HG03469 (cell line): ENCODE measurements around the gene PFDN2.

ENCODE experiments used
- ATAC-seq: cut with Tn5 transposase; IDR thresholded peaks from one replicate; pipeline ENCODE4 v1.9.1; 2021; ENCODE audit warnings: mild to moderate bottlenecking, moderate library complexity, moderate number of reproducible peaks; ENCODE audit not compliant: unreplicated experiment

PFDN2 gene

DNA sequence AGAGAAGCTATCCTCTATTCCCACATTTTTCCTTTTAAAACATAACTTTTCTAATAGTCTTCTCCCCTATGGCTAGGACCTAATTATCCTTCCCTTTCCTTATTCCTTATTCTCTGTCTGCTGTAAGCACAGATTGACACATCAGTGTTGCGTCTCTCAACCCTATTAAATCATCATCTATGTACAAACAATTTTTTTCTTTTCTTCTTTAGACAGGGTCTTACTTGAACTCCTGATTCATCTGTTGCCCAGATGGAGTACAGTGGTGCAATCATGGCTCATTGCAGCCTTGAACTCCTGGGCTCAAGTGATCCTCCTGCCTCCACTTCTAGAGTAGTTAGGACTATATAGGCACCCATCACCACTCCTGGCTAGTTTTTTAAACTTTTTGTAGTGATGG, 11.4 kb downstream of the PFDN2 start:
- no peak for ATAC-seq

DNA sequence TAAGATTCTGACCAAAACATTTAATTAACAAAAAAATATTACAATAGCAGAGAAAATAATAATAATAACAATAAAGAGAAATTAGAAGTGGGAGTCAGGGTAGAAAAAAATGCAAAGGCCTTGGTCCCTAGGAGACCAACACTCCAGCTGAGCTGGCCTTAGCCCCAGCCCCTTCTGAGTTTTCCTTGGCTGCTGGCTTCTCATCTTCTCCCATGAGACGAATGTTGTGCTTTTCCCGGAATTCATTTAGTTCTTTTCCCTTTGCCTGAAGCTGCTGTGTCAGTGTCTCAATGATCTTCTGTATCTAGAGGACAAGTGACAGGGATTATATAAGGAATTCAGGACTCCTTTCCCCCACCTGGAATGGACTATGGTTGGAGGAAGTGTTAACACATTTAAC, 17.3 kb downstream of the PFDN2 start:
- no peak for ATAC-seq

DNA sequence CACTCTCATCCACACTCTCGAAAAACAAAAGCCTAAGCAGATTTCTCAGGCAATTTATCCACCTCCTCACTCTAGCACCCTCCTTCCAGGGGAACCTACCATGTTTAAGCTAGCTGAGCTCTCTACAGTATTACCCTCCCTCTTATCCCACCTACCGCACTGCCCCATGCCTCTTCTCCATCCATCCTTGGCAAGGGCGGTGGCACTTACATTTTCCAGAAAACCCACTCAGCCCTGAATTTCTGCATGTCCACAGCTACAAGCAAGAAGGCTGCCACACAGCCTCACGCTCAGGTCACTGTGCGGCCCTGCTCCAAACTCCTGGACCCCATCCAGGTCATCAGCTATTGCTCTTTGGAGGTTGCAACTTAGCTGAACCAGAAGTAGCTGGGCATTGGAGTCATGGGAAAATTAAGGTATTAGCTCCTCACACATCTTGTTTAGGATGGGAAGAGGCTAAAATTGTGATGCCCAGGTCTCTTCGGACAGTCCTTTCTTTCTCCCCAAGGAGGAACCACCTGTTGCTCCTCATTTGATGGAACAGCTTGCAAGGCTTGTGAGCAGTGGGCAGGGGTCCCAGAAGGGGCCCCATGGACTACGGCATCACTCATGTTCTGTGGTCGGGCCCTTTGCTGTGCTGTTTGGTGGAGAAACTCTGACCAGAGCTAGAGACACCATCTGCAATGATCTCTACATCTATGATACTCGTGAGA, 18.6 kb downstream of the PFDN2 start:
- ATAC-seq: no peak

DNA sequence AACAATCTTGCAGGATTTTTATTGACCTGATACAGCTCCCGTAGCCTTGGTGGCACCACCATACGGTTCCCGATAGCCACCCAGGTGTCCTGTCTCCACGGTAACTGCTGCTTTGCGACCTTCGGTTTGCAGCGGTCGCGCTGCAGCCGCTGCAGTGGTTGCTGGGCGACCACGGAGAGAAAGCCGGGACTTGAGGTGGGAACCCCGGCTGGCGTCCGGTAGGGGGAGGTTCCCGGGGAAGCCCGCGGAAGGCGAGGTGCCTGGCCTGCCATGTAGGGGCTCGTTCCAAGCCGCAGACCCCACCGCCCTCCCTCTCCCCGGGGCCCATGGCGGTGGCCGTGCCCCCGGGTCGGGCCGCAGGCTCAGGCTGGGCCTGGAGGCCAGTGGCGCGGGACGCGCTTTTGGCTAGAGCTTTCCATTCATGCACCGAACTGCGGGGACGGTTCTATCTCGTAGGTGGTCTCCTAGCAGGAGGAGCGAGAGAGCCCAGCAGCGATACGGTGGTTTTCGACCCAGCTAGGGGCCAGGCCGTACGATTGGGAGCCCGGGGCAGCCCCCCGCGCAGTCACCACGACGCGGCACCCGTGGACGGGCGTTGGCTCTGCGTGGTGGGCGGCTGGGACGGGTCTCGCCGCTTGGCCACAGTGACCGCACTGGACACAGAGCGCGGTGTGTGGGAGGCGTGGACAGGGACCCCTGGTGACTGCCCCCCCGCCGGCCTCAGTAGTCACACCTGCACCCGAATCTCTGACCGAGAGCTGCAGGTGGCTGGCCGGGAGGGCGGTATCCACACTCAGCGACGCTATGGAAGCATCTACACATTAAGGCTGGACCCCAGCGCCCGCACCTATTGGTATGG, 19.4 kb downstream of the PFDN2 start, which contains the start of gene KLHDC9:
TSS of gene KLHDC9 (plus strand) at position 152 of the 859 bp plus-strand sequence. CDS start at position 327, 175 bp downstream.
- peak; percentile 53 for ATAC-seq

DNA sequence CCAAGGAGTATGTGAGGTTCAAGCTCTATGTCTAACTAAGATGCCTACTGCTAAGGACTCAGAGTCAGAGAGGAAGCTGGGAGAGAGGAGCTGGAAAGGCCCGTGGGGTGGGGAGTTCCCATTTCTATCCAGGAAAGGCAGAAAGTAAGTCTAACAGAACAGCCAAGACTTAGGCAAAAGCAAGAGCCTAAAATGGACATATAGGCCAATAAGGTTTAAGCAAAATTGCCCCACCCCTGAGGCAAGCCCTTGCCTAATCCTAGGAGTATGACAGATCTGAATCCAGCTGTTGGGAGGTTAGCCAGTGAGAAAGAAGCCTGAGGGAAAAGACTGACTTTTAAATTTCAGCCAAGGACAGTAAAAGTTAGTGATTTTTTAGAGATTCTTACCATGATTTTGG, 21.3 kb downstream of the PFDN2 start:
- ATAC-seq: no peak

DNA sequence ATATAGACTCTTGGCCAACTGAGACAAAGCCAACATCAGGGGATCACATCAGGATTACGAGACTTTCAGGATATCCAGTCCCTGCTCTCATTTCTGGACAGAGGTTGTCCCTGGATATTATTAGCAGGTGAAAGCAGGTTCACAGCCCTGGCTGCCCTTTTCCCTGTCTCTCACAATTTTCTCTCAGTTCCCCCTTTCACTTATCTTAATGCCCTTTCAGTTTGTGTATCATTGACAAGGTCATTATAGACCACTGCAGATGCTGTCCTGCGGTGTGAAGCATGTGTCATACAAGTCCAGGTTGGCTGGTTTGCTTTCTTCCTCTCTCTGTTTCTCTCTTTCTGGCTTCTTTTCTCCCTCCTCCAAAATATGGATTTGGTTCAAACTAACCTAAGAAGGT, 21.8 kb downstream of the PFDN2 start:
- peak; percentile 26 for ATAC-seq

DNA sequence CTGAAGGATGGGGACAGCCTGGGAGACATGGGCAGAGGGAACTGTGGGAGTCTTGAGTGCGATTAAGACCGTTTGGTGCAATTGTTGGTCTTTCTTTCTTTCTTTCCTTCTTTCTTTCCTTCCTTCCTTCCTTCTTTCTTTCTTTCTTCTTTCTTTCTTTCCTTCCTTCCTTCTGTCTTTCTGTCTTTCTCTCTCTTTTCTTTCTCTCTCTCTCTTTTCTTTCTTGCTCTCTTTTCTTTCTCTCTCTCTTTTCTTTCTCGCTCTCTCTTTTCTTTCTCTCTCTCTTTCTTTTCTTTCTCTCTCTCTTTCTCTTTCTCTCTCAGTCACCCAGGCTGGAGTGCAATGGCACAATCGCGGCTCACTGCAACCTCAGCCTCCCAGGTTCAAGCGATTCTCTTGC, 22.6 kb downstream of the PFDN2 start:
- ATAC-seq: no peak

DNA sequence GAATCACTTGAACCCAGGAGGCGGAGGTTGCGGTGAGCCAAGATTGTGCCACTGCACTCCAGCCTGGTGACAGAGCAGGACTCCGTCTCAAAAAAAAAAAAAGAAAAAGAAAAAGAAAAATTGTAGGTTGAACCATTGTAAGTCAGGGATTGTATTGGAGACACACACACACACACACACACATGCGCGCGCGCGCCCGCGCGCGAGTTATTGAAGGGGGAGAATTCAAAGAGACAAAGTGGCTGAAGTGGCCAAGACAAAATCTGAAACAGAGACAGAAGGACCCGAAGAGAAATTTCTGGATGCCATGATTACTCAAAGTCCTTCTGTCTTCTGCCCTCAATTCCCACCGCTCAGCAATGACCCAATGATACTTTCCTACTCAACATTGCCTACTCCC, 23.4 kb downstream of the PFDN2 start:
- no peak for ATAC-seq

DNA sequence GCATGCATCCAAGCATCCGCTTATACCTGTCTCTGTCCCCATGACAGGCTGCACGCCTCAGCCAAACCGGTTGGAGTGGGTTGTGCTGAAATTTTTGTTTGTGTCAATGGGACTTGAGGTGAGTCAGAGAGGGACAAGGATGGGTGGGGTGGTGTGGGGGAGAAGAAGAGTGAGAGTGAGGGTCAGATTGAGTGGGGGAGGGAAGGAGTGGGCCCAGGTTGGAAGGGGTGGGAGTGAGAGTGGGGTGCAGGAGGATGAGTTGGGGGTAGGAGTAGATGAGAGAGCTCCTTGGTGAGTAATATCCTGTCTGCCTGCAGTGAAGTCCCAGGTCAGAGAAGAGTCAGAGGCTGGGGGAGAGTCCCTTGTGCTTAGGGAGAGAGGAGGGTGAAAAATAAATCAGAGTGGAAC, 25.2 kb downstream of the PFDN2 start:
- no peak for ATAC-seq

DNA sequence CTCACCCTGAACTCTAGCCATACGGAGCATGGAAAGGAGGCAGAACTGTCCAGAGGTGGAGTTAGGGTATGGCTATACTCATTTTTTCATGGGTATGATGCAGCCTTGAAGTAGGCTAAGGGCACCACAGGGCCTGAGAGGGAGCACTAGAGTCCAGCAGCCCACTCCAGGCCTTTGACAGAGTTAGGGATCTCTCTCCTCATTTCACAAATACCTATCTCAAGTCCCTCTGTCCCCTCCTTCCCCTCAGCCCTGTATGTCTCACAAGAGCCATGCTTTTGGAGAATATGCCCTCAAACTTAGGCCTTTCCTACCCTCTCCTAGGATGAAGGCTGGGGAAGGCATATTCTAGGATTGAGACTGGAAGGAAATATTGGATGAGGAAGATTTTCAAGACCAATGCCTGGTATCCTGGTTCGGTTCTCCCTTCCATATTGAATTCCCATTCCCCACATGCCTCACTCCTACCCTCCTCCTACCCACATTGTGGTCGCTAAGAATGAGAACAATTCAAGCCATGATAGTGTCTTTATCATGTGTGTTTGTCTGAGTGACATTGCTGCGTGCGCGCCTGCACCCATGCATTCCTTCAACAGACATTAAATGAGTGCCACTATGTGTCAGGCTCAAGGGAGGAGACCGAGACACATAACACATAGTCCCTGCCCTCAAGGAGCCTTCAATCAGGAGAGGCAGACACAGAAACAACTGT, 25.9 kb downstream of the PFDN2 start:
- ATAC-seq: no peak

DNA sequence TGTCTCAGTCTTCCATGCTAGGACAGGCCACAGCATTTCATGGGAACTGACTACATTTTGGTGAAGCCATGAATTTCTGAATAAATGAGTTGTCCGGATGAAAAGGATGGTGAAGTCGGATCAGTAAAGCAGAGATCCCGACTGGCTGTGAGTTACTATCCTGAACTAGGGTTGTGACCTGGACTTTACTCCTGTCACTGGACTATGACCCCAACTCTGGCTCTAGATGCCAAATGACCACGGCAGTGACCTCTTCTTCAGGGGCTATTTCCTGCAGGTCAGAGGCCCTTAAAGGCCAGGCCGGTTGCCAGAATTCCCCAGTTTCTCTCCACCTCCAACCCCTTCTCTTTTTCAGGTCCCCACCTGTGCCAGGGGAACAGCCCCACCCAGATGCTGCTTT, 26.7 kb downstream of the PFDN2 start:
- ATAC-seq: no peak

DNA sequence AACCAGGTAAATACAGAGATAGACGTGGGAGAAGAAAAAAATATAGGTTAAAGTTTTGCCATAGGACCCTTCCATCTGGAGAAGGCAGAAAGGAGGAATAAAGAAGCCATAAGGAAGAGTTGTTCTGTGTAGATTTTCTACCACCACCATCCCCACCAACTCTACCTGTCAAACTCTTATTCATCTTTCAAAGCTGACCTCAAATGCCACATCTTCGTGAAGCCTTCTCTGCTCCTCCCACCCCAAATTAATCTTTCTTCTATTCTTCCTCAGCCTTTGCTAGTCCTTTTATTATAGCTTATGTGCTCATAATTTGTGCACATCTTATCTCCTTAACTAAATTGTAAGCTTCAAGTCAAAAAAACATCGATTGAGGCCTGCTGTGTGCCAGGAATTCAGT, 27.2 kb downstream of the PFDN2 start:
- ATAC-seq: no peak

DNA sequence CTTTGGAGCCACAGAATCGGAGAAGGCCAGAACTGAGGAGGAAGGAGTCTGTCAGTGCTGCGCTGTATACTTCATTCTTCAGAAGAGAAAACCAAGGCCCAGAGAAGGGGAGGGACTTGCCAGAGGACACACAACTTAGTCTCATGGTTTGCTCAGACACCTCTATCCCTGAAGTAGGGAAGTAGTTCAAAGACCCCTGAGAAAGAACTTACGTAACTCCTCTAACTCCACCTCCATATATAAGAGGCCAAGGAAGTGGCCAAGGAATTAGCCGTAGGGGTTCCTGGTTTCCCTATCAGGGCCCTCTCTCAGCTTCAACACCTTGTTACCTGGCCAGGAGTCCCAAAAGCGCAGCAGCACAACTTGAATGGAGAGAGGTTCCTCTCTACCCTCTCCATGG, 27.9 kb downstream of the PFDN2 start:
- no peak for ATAC-seq

DNA sequence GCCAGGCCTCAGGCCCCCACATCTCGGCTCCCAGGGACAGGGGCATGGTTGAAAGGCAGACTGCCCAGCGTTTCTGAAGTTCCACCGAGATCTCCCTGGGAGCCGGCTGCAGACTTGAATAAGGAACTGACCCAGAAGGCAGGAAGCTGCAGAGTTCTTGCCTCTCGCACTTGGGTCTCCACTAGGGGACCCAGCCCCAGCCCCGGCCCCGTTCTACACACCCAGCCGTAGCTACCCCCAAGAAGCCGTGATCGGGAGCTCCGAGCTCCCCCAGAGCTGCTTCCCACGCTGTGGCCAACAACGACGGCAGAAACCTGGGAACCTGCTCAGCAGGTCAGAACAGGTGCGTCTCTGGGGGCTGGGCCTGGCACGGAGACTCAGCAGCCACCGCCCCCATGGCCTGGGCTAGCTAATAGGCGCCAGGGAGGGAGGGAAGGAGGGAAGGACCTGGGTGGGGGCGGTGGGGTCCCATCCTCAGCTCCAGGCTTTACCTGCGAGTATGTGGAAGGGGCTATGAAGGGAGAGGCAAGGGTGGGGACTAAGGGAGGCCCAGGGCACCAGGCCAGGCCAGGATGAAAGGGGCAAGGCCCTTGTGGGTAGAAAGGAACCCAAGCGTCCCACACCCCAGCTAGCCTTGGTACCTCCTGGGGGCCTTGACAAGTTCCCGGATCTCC, 28.4 kb downstream of the PFDN2 start, which contains the start of gene NECTIN4:
TSS of gene NECTIN4 (minus strand) at position 308 of the 674 bp plus-strand sequence. CDS start at position 46, 262 bp downstream.
- no peak for ATAC-seq

DNA sequence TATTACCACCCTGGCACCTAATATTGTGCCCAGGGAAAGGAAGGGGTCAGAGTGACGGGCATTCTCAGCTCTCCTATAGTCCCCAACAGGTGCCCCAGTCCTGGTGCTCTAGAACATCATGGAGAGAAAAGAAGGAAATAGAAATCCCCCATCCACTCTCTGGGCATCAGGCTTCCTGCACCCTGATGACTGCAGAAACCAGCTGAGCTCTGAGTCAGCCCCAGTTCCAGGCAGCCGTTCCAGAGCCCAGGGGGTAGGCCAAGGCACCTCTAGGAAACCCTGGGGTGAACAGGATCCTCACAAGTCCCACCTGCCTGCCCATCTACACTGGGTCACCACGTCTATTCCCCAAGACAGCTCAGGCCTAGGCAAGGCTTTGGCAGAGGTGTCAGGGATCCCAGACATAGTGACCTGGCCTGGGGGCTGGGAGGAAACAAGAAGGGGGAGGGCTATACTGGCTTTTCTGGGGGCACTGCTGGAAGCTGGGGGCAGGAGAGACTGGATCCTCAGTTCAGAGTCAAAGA, 29.2 kb downstream of the PFDN2 start:
- no peak for ATAC-seq

DNA sequence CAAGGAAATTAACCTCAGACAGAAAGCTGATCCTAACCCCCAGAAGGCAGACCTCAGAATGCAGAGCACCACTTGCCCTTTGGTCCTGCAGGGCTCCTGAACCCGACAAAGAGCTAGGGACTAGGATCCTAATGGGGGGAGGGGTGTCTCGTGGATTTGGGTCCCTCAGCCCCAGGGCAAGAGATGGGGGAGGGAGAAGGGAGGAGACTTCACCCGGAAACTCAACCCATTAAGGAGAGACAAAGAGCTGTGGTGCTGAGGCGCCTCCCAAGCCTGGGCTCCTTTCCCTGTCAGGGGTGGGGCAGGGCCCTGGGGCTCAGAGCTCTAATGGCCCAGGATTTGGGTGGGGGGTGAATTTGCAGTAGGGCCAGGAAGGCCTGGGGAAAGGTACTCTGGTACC, 31.4 kb downstream of the PFDN2 start:
- no peak for ATAC-seq

DNA sequence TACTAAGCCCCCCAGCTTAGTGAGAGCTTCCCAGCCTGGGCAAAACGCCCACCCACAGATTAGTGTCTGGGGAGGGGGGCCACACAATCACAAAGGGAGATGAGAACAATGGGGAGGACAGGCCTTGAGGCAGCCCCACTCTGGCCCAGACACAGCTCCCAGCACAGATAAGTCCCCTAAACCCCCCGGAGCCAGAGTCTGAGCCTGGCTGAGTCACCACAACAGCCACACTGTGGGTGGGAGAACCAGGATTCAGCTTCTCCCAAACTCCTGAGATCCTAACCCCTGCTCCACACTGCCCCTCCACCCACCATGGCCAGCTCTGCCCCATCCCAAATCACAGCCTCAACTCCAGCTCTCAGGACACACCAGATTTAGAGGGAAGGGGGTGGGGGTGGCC, 32.7 kb downstream of the PFDN2 start:
- no peak for ATAC-seq

DNA sequence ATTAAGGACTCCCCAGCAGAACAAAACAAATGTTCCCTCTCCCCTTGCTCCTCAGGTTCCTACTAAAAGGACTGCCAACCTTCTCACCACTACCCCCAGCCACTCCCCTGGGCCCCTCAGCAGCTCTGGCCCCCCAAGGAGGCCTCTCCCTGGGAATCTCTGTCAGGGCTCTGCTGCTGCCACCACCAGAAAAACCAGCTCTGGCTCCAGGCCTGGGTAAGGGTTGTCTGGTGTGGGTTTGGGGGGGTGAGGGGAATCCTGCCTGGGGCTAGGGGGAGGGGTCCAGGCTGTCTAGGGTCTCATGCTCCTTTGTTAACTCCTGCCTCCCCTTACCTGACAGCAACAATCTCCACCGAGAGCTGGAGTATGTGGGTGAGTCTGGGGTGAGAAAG, 33.2 kb downstream of the PFDN2 start:
- ATAC-seq: no peak

DNA sequence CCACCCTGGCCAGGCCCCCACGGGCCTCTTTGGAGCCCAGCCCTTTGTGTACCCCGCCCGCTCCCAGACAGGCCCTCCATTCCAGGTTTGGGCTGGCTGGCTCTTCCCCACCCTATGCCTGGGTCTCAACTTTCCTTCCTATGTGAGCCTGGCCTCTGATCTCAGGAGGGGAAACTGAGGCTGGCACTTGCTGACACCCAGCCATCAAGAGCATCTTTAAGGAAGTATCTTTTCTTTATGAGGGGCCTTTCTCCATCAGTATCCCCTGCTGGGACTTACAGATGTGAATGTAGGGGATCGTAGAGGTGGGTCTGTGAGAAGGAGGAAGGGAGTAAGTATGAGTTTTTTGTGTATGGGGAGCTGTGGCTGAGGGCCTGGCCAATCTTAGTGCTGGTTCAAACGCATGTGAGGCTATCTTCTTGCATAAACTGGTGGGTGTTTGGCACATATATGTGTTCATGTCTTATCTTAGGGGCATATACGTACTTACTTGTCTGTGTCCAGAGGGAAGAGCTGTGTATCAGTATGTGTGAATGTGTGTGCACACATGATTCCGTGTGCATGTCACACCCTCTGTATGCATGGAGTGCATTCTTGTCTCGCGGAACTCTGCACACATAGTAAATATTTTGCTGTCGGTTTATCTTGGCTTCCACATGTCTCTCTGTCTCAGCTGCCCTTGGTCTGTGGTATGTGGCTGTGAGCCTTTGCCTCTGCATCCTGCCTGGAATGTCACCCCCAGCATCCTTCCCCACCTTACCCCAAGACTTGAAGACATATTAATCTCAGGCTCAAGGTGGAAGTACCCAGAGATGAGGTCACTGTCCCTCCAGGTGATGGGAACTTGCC, 33.9 kb downstream of the PFDN2 start:
- ATAC-seq: no peak
